RWPE2 (cell line): ENCODE measurements around the gene ATP9A.
"Not testable (repeated sequence)": the region's sequence is repeated elsewhere in the genome, so short reads cannot be mapped to it uniquely, and the experiment has no call there.

Source experiments
- ATAC-seq: fragments of 200-7000 bp; cut with Tn5 transposase; 3 replicates; pipeline ENCODE4 v1.9.1; 2021; ENCODE audit warnings: low read depth
- DNase-seq: peaks from one replicate; pipeline ENCODE4 v3.0.0-alpha.2; 2020; ENCODE audit warnings: low spot score
- H3K27ac ChIP-seq: fragments of 450-650 bp; 2 replicates; pipeline ENCODE4 v1.5.1; 2017; ENCODE audit warnings: mild to moderate bottlenecking; ENCODE audit not compliant: poor library complexity, severe bottlenecking
- H3K27me3 ChIP-seq: fragments of 250-450 bp; sonication (Bioruptor Pico); 2 replicates; pipeline ENCODE4 v1.5.1; 2021; ENCODE audit warnings: mild to moderate bottlenecking, moderate library complexity; ENCODE audit not compliant: insufficient read depth, poor library complexity, severe bottlenecking
- H3K36me3 ChIP-seq: fragments of 250-450 bp; sonication (Bioruptor Pico); 2 replicates; pipeline ENCODE4 v1.5.1; 2020; ENCODE audit warnings: low read depth, mild to moderate bottlenecking, moderate library complexity
- H3K4me1 ChIP-seq: fragments of 250-450 bp; sonication (Bioruptor Pico); 2 replicates; pipeline ENCODE4 v1.5.1; 2021; ENCODE audit warnings: mild to moderate bottlenecking, moderate library complexity; ENCODE audit not compliant: insufficient read depth, poor library complexity, severe bottlenecking
- H3K4me3 ChIP-seq: fragments of 250-450 bp; sonication (Bioruptor Pico); 2 replicates; pipeline ENCODE4 v1.5.1; 2021; ENCODE audit warnings: mild to moderate bottlenecking, moderate library complexity; ENCODE audit not compliant: severe bottlenecking
- H3K9me3 ChIP-seq: fragments of 250-450 bp; sonication (Bioruptor Pico); 2 replicates; pipeline ENCODE4 v1.5.1; 2021; ENCODE audit warnings: mild to moderate bottlenecking, moderate library complexity; ENCODE audit not compliant: severe bottlenecking
- CTCF ChIP-seq: fragments of 450-650 bp; IDR thresholded peaks from one replicate; pipeline ENCODE4 v1.5.1; 2017; ENCODE audit warnings: mild to moderate bottlenecking, moderate library complexity; ENCODE audit not compliant: poor library complexity, severe bottlenecking

The ATP9A gene

GRCh38 chr20:51757226-51757625 lies 11.0 kb downstream of the ATP9A start:
- no peak for TF ChIP-seq CTCF
- peaks cover 17% of the 10 kb centered on the region for H3K4me1 ChIP-seq
- no peak overlapping the region for H3K27ac ChIP-seq
- H3K27me3 ChIP-seq, result no peaks in the 10 kb centered on the region
- H3K36me3 ChIP-seq, result no peaks in the 10 kb centered on the region
- DNase-seq (no peak), ATAC-seq (no peak)
- no peak overlapping the region for H3K4me3 ChIP-seq
- H3K9me3 ChIP-seq, result no peaks in the 10 kb centered on the region

GRCh38 chr20:51756653-51757052 lies 11.5 kb downstream of the ATP9A start:
- DNase-seq (no peak), ATAC-seq (no peak)
- Histone ChIP-seq H3K36me3 (no peaks in the 10 kb centered on the region), H3K4me1 (peaks cover 23% of the 10 kb centered on the region), H3K9me3 (no peaks in the 10 kb centered on the region), H3K27ac (no peak overlapping the region), H3K27me3 (no peaks in the 10 kb centered on the region), H3K4me3 (no peak overlapping the region)
- TF ChIP-seq CTCF, result no peak

- H3K9me3 ChIP-seq, H3K27me3 ChIP-seq, H3K4me3 ChIP-seq, H3K36me3 ChIP-seq, ATAC-seq, DNase-seq: not testable (repeated sequence)
- Histone ChIP-seq H3K27ac (peak overlapping the region; percentile 68), H3K4me1 (peaks cover 38% of the 10 kb centered on the region)
Measured at GRCh38 chr20:51753220-51753619, 15.0 kb downstream of the ATP9A start.

- no peak for TF ChIP-seq CTCF
- H3K27me3 ChIP-seq, result no peaks in the 10 kb centered on the region
- H3K36me3 ChIP-seq, result no peaks in the 10 kb centered on the region
- no peak overlapping the region for H3K4me3 ChIP-seq
- H3K4me1 ChIP-seq, result peaks cover 38% of the 10 kb centered on the region
- peak overlapping the region; percentile 68 for H3K27ac ChIP-seq
- no peaks in the 10 kb centered on the region for H3K9me3 ChIP-seq
- ATAC-seq (peak; percentile 67), DNase-seq (no peak)
Measured at GRCh38 chr20:51752343-51752951, 15.7 kb downstream of the ATP9A start.

- H3K4me3 ChIP-seq, result no peak overlapping the region
- H3K27me3 ChIP-seq, result no peaks in the 10 kb centered on the region
- peaks cover 38% of the 10 kb centered on the region for H3K4me1 ChIP-seq
- DNase-seq (no peak), ATAC-seq (no peak)
- no peak for TF ChIP-seq CTCF
- no peaks in the 10 kb centered on the region for H3K36me3 ChIP-seq
- no peaks in the 10 kb centered on the region for H3K9me3 ChIP-seq
- peak overlapping the region; percentile 57 for H3K27ac ChIP-seq
Measured at GRCh38 chr20:51750770-51751388, 17.3 kb downstream of the ATP9A start.
